MG63 (cell line): ENCODE results near the gene DISP3. TPM values are rescaled to one million over a fixed set of nuclear protein-coding genes. Genes with fewer than 3 reads are reported as not detected.

Experiments
- DNase-seq: peaks from one replicate; pipeline ENCODE4 v3.0.0-alpha.2; 2020
- H3K27me3 ChIP-seq: fragments of 250-450 bp; sonication (Bioruptor Pico); 2 replicates; pipeline ENCODE4 v1.5.1; 2020; ENCODE audit warnings: mild to moderate bottlenecking, moderate library complexity
- H3K36me3 ChIP-seq: fragments of 250-450 bp; sonication (Bioruptor Pico); 2 replicates; pipeline ENCODE4 v1.5.1; 2020; ENCODE audit warnings: mild to moderate bottlenecking, moderate library complexity
- H3K4me3 ChIP-seq: fragments of 250-450 bp; sonication (Bioruptor Pico); 2 replicates; pipeline ENCODE4 v1.5.1; 2020; ENCODE audit warnings: mild to moderate bottlenecking, moderate library complexity
- H3K9me3 ChIP-seq: fragments of 250-450 bp; sonication (Bioruptor Pico); 2 replicates; pipeline ENCODE4 v1.5.1; 2020; ENCODE audit warnings: mild to moderate bottlenecking, moderate library complexity
- total RNA-seq: library from RNA; depleted of rRNA; stranded (reverse); fragments of >200 nt; shearing (Covaris generic); gene quantifications from 2 replicates; pipeline ENCODE4 v1.2.3, GENCODE V29; 2014; ENCODE audit warnings: low replicate concordance

DISP3 gene
- total RNA-seq, 1 experiment from 2014 or later: 0.16 TPM

DNA sequence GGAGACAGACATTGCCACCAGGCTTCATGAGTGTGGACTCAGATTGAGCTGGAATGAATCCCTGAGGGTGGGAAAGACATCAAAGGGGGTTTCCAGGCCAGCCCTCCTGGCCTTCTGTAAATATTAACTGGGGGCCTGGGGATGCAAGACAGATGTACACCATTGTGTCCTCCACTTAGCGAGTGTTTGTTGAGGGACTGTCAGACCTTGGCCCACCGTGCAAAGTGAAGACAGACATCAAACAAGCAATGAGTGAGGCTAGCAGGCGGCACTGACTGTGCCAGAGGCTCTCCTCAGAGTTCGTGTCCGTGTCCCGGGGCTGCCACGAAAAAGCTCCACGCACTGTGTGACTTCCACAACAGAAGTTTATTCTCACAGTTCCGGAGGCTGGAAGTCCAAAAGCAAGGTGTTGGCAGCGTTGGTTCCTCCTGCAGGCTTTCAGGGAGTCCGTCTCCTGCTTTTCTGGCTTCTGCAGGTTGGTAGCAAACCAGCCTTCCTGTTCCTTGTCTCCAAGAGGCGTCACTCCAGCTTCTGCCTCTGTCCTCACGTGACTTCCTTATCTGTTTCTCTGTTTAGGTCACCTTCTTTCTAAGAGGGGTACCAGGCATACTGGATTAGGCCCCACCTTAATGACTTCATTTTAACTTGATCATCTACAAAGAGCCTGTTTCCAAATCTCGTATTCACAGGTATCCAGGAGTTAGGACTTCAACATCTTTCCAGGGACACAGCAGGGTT is 59.1 kb downstream of the DISP3 start:
- DNase-seq: no peak
- no peaks in the 10 kb centered on the region for H3K36me3 ChIP-seq
- H3K4me3 ChIP-seq: no peak overlapping the region
- H3K9me3 ChIP-seq: no peaks in the 10 kb centered on the region
- peaks cover 19% of the 10 kb centered on the region for H3K27me3 ChIP-seq

DNA sequence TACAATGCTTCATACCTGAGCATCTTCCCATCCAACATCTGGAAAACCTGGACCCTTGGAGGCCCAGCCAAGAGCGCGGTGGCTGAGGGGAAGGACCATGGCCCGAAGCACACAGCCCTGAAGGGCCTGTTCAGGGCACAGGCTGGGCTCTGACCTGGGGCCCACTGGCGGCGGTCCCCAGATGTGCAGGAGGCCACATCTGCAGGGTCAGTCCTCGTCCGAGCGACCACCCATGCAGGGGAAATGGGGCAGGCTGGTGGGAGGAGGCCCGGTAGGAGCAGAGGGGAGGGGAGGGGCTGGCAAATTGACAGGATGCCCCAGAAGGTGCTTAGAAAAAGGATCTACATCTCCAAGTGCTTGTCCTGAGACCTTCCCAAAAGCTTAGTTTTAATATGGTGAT is 59.9 kb downstream of the DISP3 start:
- H3K27me3 ChIP-seq: peaks cover 23% of the 10 kb centered on the region
- H3K4me3 ChIP-seq: no peak overlapping the region
- DNase-seq: no peak
- no peaks in the 10 kb centered on the region for H3K9me3 ChIP-seq
- no peaks in the 10 kb centered on the region for H3K36me3 ChIP-seq

DNA sequence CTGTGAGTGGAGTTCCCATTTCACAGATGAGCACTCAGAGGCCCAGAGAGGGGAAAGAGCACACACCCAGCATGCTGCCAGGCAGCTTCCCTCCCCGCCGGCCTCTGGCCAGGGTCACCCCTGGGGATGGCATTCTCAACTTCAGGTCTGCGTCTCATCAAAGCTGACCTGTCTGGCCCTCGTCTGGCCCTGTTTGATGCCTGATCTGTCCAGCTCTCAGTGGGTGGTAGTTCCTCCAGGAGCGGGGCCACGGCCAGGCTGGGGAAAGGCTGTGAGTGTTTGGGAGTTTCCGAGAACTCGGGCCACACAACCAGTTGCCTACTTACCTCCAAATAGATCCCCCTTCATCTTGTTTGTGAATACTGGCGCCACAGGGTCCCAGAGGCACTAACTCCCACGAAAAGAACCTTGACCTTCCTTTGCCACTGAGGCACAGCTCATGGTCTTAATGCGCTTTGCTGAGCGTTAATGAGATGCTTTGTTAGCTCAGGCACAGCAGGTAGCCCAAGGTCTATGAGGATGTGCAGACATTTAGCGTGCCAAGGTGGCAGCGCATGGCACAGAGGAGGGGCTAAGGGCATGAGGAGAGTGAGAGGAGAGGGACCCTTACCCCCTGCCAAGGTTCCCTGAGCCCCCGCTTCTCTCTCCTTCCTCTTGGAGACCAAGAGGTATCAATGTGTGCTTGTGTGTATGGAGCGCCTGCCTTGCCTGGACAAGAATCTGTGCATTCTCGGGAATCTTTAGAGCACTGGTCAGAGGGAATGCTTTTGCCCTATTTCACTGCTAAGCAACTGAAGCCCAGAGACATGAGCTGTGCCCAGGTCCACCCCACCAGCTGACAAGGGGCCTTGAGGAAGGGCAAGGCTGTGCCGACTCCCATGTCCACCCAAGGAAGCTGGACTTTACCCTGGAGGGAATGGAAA is 61.2 kb downstream of the DISP3 start:
- no peak for DNase-seq
- no peak overlapping the region for H3K4me3 ChIP-seq
- H3K9me3 ChIP-seq: no peaks in the 10 kb centered on the region
- H3K27me3 ChIP-seq: peaks cover 25% of the 10 kb centered on the region
- no peaks in the 10 kb centered on the region for H3K36me3 ChIP-seq

DNA sequence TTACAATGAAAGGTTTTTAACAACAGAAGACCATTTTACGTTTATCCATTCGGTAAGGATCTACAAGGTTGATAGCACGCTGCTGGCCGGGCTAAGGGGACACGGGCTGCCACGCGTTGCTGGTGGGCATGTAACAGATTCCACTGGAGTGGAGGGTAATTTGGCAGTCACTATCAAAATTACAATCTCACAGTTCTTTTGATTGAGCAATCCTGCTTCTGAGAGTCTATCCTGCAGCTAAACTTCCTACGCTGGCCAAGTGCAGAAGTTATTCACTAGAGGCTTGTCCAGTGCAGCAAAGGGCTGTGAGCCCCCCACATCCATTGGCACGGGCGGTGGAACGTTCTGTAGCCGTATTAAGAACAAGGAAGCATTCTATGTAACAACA is 61.8 kb downstream of the DISP3 start:
- no peak for DNase-seq
- Histone ChIP-seq H3K9me3 (no peaks in the 10 kb centered on the region), H3K36me3 (no peaks in the 10 kb centered on the region), H3K4me3 (no peak overlapping the region), H3K27me3 (peaks cover 28% of the 10 kb centered on the region)

DNA sequence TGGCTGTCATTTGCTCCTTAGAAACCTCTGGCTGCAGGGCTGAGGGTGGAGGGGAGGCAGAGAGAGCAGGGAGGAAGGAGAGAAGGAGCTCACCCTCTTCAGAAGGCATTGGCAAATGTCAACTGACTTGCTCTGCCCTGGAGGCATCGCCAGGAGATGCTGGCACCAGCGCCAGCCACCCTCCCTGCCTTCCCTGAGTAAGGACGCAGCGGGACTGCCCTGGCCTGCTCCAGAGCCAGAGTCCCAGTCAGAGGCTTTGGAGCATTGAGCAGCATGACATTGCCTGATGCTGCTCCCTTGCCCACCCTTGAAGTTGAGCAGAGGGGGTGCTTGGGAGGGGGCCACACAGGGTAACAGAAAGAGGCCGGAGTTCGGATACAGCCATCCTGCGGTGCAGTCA is 62.3 kb downstream of the DISP3 start:
- no peak for DNase-seq
- H3K27me3 ChIP-seq: peaks cover 28% of the 10 kb centered on the region
- no peak overlapping the region for H3K4me3 ChIP-seq
- no peaks in the 10 kb centered on the region for H3K9me3 ChIP-seq
- no peaks in the 10 kb centered on the region for H3K36me3 ChIP-seq

DNA sequence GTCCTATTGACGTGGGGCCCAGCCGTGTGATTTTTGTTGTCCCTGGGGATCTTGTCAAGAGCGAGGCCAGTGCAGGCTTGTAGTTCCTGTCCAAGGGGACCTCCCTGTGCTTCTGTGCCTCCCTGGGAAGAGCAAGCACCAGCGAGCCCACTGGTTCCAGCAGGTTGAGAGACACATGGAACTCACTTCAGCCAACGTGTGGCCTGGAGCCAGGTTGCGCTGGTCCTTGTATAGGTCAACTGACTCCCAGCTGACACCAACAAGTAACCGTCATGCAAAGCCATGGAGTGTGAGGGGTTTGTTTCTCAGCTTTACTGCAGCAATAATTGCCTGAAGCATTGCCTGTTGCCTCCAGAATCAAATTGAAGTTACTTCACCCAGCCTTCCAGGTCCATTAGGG is 63.0 kb downstream of the DISP3 start:
- no peak for DNase-seq
- Histone ChIP-seq H3K9me3 (no peaks in the 10 kb centered on the region), H3K36me3 (no peaks in the 10 kb centered on the region), H3K4me3 (no peak overlapping the region), H3K27me3 (peaks cover 28% of the 10 kb centered on the region)

DNA sequence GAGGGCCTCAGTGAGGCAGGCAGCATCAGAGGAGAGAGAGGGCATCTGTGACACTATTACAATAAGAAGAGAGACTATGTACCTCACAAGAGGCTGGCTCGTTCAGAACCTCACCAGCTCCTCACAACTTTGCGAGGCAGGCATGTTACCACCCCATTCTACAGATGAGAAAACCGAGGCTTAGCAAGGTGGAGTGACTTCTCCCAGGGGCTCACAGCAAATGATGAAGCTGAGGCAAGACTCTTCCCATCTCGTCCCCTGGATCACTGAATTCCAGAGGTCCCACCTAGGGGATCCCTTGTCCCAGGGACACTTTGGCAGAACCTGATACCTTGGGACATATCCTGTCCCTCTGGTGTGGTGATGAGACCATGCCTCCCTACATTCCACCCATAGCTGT is 64.4 kb downstream of the DISP3 start:
- H3K27me3 ChIP-seq: peaks cover 28% of the 10 kb centered on the region
- no peak overlapping the region for H3K4me3 ChIP-seq
- H3K9me3 ChIP-seq: no peaks in the 10 kb centered on the region
- H3K36me3 ChIP-seq: no peaks in the 10 kb centered on the region
- DNase-seq: no peak

DNA sequence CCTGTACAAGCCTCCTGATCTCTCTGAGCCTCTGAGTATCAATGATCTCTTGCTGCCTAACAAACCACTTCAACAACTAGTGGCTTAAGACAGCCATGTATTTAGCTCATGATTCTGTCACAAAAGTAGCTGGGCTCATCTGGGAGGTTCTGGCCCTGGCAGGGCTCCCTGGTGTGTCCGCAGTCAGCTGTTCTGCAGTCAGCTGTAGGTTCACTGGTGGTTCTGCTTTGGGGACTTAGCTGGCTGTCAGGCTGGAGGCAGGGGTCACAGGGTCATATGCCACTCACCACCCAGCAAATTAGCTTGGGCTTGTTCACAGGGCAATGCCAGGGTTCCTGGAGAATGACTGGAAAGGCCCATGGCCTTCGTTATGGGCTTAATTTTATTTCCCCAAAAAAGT is 64.8 kb downstream of the DISP3 start:
- DNase-seq: no peak
- Histone ChIP-seq H3K9me3 (no peaks in the 10 kb centered on the region), H3K27me3 (peaks cover 28% of the 10 kb centered on the region), H3K4me3 (no peak overlapping the region), H3K36me3 (no peaks in the 10 kb centered on the region)

DNA sequence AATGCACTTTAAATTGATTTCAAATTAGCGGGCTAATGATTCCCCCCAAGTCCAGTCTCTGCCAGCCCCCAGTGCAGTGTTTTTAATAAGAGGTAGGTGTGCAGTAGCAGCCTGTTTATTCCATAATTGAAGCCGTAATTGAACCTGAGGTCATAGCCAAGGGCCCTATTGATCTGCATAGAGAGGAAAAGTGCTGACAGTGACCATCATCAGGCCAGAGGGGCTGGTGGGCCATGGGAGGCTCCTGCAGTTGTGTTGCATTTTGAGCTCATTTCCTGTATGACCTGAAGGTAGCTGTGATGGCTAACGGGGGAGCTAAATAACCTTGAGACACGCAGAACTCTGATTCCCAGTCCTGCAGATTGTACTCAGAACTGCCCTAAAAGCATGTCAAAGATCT is 67.5 kb downstream of the DISP3 start:
- Histone ChIP-seq H3K27me3 (peaks cover 12% of the 10 kb centered on the region), H3K4me3 (no peak overlapping the region), H3K36me3 (no peaks in the 10 kb centered on the region), H3K9me3 (no peaks in the 10 kb centered on the region)
- no peak for DNase-seq

DNA sequence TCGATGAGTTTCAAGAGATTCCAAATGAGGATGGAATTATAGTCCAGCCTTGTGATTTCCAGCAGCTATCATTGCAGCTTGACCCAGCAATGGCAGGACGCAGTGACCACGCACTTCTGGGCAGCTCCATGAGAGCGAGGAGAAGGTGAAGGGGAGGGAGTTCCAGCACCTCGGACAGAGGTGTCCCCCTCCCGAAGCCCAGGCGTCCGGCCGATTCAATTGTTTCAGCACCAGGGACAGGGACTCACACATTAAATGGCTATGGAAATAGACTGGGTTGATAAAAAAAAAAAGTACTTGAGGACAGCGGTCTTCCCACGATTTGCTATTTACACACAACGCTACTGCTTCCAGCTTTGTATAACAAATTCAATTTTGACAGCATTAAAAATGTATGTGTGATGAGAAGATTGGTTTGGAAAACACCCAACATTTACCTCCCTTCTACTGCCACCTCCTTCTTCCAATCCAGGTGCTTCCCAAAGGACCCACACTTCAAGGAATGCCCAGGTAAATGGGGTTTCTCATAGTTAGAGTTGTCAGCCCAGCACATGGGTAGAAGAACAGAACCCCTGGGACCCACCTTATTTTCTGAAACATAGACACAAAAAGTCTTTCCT is 71.8 kb downstream of the DISP3 start:
- no peaks in the 10 kb centered on the region for H3K36me3 ChIP-seq
- peak; percentile 65 for DNase-seq
- H3K4me3 ChIP-seq: no peak overlapping the region
- H3K9me3 ChIP-seq: no peaks in the 10 kb centered on the region
- H3K27me3 ChIP-seq: no peaks in the 10 kb centered on the region

DNA sequence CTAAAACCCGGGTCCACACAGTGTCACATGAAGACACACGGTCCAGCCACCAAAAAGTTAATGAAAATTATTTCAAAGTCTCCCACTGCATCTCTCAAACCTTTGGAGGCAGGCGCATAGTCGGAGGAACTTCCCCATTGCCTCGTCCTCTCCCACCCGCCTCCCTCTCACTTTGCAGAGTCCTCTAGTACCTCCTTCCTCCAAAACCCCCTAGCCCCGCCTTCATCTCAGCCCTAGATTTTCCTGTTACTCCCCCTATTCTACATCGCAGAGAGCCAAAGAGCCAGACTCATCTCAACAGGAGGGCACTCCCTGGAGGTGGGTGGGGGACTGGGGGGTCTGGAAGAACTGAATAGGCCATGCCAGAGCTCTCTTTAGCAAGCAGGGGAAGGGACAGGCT is 79.3 kb downstream of the DISP3 start:
- Histone ChIP-seq H3K4me3 (no peak overlapping the region), H3K36me3 (no peaks in the 10 kb centered on the region), H3K9me3 (no peaks in the 10 kb centered on the region), H3K27me3 (peaks cover 6% of the 10 kb centered on the region)
- no peak for DNase-seq

DNA sequence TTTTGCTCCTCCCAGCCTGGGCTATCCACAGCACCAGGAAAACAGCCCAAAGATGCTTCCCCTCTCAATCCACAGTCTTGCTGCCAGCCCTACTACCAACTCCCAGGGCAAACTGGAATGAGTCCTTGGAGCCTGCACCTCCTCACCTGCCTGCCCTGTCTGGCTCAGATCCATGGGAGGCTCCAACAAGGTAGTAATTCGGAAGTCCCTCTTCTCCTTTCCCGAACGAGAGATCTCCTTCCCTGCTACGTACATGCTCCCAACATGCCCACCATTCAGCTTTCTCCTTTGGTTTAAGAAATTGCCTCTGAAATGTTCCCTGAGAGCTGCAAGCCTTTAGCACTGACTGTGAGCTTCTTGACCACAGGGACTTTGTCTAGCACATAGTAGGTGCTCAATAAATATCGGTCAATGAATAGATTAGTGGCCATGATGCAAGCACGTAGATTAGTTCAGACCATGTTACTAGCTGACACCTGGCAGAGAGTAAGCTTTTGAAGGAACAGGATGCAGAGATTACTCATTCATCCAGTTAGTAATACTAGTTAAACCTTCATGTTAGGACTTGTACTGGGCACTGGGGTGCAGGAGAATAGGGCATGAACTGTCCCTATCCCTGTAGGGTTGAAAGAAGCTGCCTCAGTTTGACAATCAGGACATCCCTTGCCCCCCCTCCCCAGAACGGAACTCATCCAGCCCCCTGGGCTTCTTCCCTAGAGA is 80.1 kb downstream of the DISP3 start:
- H3K36me3 ChIP-seq: no peaks in the 10 kb centered on the region
- no peak for DNase-seq
- H3K4me3 ChIP-seq: no peak overlapping the region
- no peaks in the 10 kb centered on the region for H3K9me3 ChIP-seq
- H3K27me3 ChIP-seq: peaks cover 6% of the 10 kb centered on the region

DNA sequence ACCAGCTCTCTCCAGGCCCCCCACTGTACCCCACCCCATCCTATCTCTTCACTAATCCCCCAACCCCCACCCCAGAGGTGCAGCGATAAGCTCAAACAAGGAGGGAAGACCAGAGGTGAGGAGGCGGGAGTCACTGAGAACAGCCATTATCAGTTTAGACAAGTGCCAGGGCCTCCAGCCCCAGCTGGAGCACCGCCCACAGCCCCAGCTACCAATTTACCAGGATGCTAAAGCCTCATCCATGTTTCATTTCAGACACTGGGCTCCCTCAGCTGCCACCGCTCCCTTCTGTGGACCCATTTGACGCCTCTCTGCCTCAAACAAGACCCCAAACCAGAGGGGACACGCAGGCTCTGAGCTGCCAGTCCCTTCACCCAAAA is 80.6 kb downstream of the DISP3 start:
- no peak for DNase-seq
- Histone ChIP-seq H3K36me3 (no peaks in the 10 kb centered on the region), H3K4me3 (no peak overlapping the region), H3K27me3 (peaks cover 6% of the 10 kb centered on the region), H3K9me3 (no peaks in the 10 kb centered on the region)

DNA sequence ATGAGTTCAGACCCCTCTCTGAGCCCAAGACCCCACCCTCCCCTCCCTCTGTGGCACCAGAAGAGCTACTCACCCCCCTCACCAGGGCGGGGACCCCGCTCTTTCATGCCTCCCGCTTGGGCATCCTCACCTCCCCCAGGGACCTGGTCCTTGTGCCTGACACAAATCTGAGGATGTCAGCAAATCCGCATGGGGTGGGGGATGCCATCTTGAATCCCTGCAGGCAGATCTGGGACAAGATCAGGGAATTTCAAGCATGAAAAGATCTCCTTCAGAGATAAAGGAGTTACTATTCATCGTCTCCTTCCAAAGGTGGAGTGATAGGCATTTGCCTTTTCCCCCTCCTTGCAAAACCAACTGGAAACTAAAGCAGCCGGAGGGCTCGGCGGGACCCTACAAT is 81.1 kb downstream of the DISP3 start:
- no peaks in the 10 kb centered on the region for H3K9me3 ChIP-seq
- peaks cover 6% of the 10 kb centered on the region for H3K27me3 ChIP-seq
- H3K4me3 ChIP-seq: no peak overlapping the region
- no peaks in the 10 kb centered on the region for H3K36me3 ChIP-seq
- no peak for DNase-seq

DNA sequence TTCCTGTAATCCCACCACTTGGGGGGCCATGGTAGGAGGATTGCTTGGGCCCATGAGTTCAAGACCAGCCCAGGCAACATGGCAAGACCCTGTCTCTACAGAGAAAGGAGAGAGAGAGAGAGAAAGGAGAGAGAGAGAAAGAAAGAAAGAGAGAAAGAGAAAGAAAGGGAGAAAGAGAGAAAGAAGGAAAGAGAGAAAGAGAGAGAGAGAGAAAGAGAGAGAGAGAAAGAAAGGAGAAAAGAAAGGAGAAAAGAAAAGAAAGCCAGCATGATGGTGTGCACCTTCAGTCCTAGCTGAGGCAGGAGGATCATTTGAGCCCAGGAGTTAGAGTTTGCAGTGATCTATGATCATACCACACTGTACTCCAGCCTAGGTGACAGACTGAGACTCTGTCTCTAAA is 82.8 kb downstream of the DISP3 start:
- no peak for DNase-seq
- H3K36me3 ChIP-seq: no peaks in the 10 kb centered on the region
- peaks cover 6% of the 10 kb centered on the region for H3K27me3 ChIP-seq
- H3K9me3 ChIP-seq: no peaks in the 10 kb centered on the region
- H3K4me3 ChIP-seq: no peak overlapping the region

DNA sequence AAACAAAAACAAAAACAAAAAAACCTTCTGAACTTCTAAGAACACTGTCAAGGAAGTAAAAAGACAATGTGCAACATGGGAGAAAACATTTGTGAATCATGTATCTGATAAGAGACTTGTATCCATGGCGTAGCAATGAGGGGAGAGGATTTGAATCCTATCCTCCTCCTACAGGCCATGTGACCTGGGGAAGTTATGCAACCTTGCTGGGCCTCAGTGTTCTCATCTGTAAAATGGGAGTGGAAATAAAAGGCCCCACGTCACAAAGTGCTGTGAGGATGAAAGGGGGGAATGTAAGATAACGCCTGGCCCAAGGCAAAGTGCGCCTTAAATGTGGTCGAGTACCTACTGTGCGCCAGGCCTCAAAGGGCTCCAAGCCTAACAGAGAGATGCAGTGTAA is 83.7 kb downstream of the DISP3 start:
- no peaks in the 10 kb centered on the region for H3K9me3 ChIP-seq
- no peak overlapping the region for H3K4me3 ChIP-seq
- DNase-seq: no peak
- H3K36me3 ChIP-seq: no peaks in the 10 kb centered on the region
- peaks cover 2% of the 10 kb centered on the region; the same call in 1 of the 2 replicates for H3K27me3 ChIP-seq

DNA sequence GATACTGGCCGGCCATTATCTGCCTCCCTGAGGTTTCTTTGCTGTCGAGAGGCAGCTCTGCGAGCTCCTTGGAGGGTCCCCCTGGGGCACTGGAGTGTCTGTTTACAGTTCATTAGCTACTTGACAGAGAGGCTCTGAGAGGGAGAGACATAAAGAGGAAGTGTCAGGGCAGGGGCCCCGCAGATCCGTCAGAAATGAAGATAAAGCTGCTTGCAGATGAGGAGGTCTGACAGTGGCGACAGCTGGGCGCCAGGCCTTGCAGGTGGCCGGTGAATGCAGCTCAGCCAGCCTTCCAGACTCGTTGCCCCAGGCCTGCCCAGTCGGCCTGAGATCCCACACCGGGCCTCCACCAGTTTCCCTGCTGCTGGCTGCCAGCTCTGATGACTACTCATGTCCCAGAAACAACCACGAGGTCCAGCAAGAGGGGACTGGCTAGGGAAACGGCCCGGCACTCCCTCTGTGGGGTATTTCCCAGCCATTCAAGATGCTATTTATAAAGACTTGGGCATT is 84.7 kb downstream of the DISP3 start:
- peak; percentile 14 for DNase-seq
- no peaks in the 10 kb centered on the region for H3K36me3 ChIP-seq
- 0 out of 2 replicates have a peak, but pooled peaks cover 1% of the 10 kb centered on the region for H3K27me3 ChIP-seq
- no peaks in the 10 kb centered on the region for H3K9me3 ChIP-seq
- H3K4me3 ChIP-seq: no peak overlapping the region
